ENCODE measurements around the gene CTSS.

DNA sequence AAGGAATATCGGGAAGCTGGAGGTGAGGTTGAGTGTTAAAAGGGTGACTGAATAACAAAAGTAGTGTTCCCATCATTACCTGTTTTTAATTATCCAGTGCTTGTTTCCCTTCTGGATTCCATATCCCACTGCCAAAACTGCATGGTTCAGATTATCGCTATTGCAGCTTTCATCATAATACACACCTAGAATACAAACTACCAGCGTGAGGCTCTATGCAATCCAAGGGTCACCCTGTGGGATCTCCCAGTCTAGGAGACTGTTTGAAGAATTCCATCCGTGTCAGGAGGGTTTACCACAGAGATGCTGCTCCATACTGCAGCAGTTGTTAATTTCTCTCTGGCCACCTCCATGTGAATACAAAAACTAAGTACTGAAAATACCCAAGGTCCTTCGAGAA lies 33.5 kb upstream of the CTSS start:
- TF ChIP-seq CTCF (IDR thresholded peaks at IDR 0.05), result no peak
- TF ChIP-seq POLR2A (IDR thresholded peaks at IDR 0.05), result no peak
